Erythroblast (primary cell): ENCODE measurements around the gene CRB1.

Source experiments
- GATA1 ChIP-seq: IDR thresholded peaks from 2 replicates; pipeline ENCODE4 v1.6.1; 2011; ENCODE audit warnings: low read depth, mild to moderate bottlenecking, control low read depth, low read length, moderate library complexity
- POLR2A ChIP-seq: IDR thresholded peaks from 2 replicates; pipeline ENCODE4 v1.6.1; 2011; ENCODE audit warnings: mild to moderate bottlenecking, low read length

GRCh38 chr1:197439708-197440280 is 171.7 kb downstream of the CRB1 start:
- TF ChIP-seq POLR2A (no peak), GATA1 (no peak)
